Calu3 (cell line): Measurements from ENCODE around the gene LCA5L. TPM values are rescaled to one million over a fixed set of nuclear protein-coding genes. Genes with fewer than 3 reads are reported as not detected.

ENCODE experiments used
- Bru-seq: library from RNA; stranded (reverse); fragments of 400-500 nt; gene quantifications from one replicate; lab custom pipeline; 2021; lab: Mats Ljungman, UMichigan
- BruChase-seq, 2 experiments: library from RNA; stranded (reverse); fragments of 400-500 nt; gene quantifications; one replicate each; lab custom pipeline; 2021; lab: Mats Ljungman, UMichigan
- BruUV-seq: library from RNA; stranded (reverse); fragments of 400-500 nt; replicated peaks from 2 replicates; lab custom pipeline; 2021; lab: Mats Ljungman, UMichigan
- CTCF ChIA-PET: fragments of 300-600 bp; sonication (Branson Sonifier 250); formaldehyde crosslinking; loops from one replicate; lab custom pipeline; 2022; ENCODE audit warnings: antibody characterized with exemption; lab: Charles Lee
- DNase-seq: peaks from one replicate; pipeline ENCODE4 v3.0.0; 2022
- H3K27ac Mint-ChIP-seq: one replicate; pipeline ENCODE4 v1.8.0; 2022; ENCODE audit warnings: mixed read lengths; ENCODE audit not compliant: unreplicated experiment
- H3K27me3 Mint-ChIP-seq: one replicate; pipeline ENCODE4 v1.8.0; 2022; ENCODE audit warnings: mixed read lengths; ENCODE audit not compliant: unreplicated experiment
- H3K36me3 Mint-ChIP-seq: one replicate; pipeline ENCODE4 v1.8.0; 2022; ENCODE audit warnings: mild to moderate bottlenecking, moderate library complexity, mixed read lengths; ENCODE audit not compliant: insufficient read depth, unreplicated experiment
- H3K4me1 Mint-ChIP-seq: one replicate; pipeline ENCODE4 v1.8.0; 2022; ENCODE audit warnings: mild to moderate bottlenecking, low read depth, mixed read lengths; ENCODE audit not compliant: unreplicated experiment
- H3K4me3 Mint-ChIP-seq: one replicate; pipeline ENCODE4 v1.8.0; 2022; ENCODE audit warnings: mild to moderate bottlenecking, low read depth, moderate library complexity, mixed read lengths; ENCODE audit not compliant: unreplicated experiment
- H3K9me3 Mint-ChIP-seq: one replicate; pipeline ENCODE4 v1.8.0; 2022; ENCODE audit warnings: low read depth, mixed read lengths; ENCODE audit not compliant: unreplicated experiment
- CTCF ChIP-seq: fragments of 200-600 bp; IDR thresholded peaks from one replicate; pipeline ENCODE4 v1.8.0; 2022; ENCODE audit warnings: antibody characterized with exemption; ENCODE audit not compliant: unreplicated experiment
- intact Hi-C: fragments of 100-400 bp; cut with micrococcal nuclease; formaldehyde crosslinking; loops from one replicate; pipeline ENCODE4 v1.10.0; 2022; ENCODE audit not compliant: unreplicated experiment
- long read RNA-seq: library from polyadenylated mRNA; stranded (forward); transcript quantifications from one replicate; pipeline ENCODE4 v2.0.0, GENCODE V29; 2022
- total RNA-seq: library from RNA; stranded (reverse); gene quantifications from 2 replicates; pipeline ENCODE4 v1.2.3, GENCODE V29; 2022

The LCA5L gene
- total RNA-seq: 1.7 and 2.0 TPM in 2 replicates
- percentile 35 among the genes with signal in this experiment for Bru-seq, nascent RNA
- percentile 26 among the genes with signal in this experiment for BruChase-seq, experiment 1, labeled RNA remaining after a 6-hour chase
- BruChase-seq, experiment 2, labeled RNA remaining after a 2-hour chase: percentile 26 among the genes with signal in this experiment
- long read RNA-seq, partial matches to known transcripts: 0 of 2 reads
- long read RNA-seq, other reads (novel, unspliced or antisense): 2 of 2 reads

DNA sequence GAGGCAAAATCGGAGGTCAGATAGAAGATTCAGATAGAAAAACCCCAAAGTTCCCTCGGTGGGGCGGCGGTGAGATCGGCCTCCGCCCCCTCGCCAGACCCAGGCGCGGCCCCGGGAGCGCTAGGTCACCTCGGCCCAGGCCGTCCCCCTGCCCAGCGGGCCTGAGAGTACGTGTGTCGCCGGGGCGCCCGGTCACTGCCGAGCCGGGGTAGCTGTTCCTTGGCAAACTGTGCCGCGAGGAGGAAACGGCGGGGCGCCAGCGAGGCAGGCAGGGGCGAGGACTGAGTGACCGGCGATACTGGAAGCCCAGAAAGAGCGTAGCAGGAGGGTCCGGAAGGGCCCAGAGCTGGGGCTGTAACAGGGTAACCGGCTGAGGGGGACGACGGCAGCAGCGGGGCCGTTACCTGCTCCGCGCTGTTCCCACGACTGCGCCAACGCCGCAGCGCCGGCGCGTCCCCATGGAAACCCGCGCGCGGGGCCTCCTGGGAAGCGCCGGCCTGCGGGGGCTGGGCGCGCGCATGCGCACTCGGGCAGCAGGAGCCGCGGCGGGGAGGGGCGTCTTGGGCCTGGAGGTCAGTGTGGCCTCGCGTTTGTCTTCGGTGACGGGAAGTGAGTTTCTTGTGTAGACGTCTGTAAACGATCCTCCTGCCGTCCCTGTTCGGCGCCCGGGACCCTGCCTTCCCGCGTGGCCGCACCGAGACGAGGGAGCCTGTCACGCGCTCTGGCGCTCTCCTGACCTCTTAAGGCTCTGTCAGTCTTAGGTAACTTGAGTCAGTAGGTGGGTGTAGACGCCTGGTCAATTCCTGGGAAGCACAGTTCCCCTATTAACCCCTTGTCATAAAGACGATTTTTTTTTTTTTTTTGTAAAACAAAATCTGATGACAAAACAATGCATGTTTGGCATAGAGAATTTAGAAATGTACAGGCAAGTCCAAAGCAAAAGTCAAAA lies at the start of gene LCA5L:
Gene LCA5L, minus strand, starts transcription at position 458 of the 949 bp plus-strand sequence. CDS start 17,285 bp downstream, outside the sequence.
- H3K36me3 Mint-ChIP-seq: peaks cover 19% of the 10 kb centered on the region
- peak within 1 kb of the TSS; percentile 87 for H3K27ac Mint-ChIP-seq
- no peaks in the 10 kb centered on the region for H3K27me3 Mint-ChIP-seq
- peak within 1 kb of the TSS; percentile 82 for H3K4me3 Mint-ChIP-seq
- TF ChIP-seq CTCF: no peak
- no peaks in the 10 kb centered on the region for H3K9me3 Mint-ChIP-seq
- CTCF ChIA-PET: no interaction called here
- intact Hi-C loops: no loop called here
- H3K4me1 Mint-ChIP-seq: peaks cover 9% of the 10 kb centered on the region
- TSS peak; percentile 86 for BruUV-seq
- DNase-seq: peak; percentile 89

DNA sequence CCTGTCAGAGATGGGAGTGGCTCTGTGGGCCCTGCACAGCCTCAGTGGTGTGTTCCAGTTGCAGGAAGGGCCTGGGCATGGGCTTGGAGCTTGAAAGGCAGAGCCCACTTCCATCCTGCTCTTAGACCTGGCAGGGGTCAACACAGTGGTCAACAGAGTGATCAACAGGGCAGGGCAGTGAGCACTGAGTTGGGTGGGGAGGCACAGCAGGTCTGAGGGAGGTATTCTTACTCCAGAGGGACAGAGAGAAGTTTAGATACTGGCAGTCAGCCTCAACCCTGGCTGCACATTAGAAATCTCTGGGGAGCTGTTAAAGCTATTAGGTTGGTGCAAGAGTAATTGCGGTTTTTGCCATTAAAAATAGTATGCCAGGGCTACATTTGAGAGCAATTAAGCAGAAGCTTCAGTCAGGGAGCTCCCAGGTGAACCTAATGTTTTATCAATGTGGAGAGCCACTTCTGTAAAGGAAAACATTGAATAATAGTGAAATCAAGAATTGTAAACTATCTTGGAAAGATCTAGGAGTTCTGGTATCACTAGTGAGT lies 43.9 kb upstream of the LCA5L start:
- peaks cover 4% of the 10 kb centered on the region for H3K9me3 Mint-ChIP-seq
- no peaks in the 10 kb centered on the region for H3K36me3 Mint-ChIP-seq
- H3K4me3 Mint-ChIP-seq: no peak overlapping the region
- no peak overlapping the region for H3K27ac Mint-ChIP-seq
- H3K27me3 Mint-ChIP-seq: no peaks in the 10 kb centered on the region
- CTCF ChIA-PET: no interaction called here
- H3K4me1 Mint-ChIP-seq: no peaks in the 10 kb centered on the region
- intact Hi-C loops: no loop called here
- no peak for DNase-seq
- BruUV-seq: no TSS peak
- no peak for TF ChIP-seq CTCF

DNA sequence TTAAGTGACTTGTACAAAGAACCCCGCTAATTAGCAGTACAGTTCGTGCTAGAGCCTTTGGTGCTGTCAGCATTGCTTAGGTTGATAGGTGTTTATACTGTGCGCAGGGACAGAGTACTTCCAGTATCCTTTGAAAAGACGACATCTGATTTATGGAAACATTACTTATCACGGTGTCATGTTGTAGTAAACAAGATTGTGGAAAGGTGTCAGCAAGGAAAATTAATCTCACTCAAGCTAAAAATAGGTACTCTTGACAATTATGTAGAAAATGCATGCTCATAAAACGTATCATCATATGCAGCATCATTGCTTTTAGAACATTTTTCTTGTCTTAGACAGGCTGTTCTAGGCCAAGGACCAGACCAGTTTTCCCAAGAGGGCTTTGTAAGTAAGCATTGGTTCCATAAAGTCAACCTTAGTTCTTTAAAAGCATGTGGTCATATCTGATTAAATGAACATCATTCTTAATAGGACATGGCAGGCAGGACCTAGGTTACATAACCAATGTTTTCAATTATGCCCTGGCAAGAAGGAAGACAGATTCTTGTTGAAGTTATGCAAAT lies 39.2 kb upstream of the LCA5L start:
- Mint-ChIP-seq H3K9me3 (no peaks in the 10 kb centered on the region), H3K4me1 (no peaks in the 10 kb centered on the region), H3K27ac (no peak overlapping the region), H3K4me3 (no peak overlapping the region), H3K27me3 (no peaks in the 10 kb centered on the region), H3K36me3 (no peaks in the 10 kb centered on the region)
- CTCF ChIA-PET: no interaction called here
- TF ChIP-seq CTCF: no peak
- no peak for DNase-seq
- no TSS peak for BruUV-seq
- intact Hi-C loops: no loop called here

DNA sequence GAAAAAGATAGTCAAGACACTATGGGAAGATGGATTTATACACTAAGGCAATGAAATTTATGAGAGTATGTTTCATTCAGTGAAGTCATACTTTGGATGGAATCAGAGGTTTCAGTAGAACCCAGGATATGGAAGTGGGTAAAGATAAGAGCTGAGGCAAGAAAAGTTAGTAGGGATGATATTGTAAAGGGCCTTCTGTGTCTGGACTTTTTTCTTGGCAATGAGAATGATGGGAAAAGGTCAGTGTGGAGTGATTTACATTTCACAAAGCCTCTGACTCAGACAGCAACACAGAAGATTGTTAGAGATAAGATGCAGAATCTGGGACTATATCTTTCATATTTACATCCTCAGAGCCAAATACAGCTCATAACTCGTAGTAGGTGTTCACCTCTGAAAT lies 38.3 kb upstream of the LCA5L start:
- Mint-ChIP-seq H3K4me1 (no peaks in the 10 kb centered on the region), H3K27me3 (no peaks in the 10 kb centered on the region), H3K36me3 (no peaks in the 10 kb centered on the region), H3K9me3 (no peaks in the 10 kb centered on the region), H3K27ac (no peak overlapping the region), H3K4me3 (no peak overlapping the region)
- CTCF ChIA-PET: interaction anchor here (0.8 kb wide), 1 partner anchor 11 kb away, joined by 3 read pairs; no protein-coding TSS in a partner anchor
- DNase-seq: no peak
- no peak for TF ChIP-seq CTCF
- no TSS peak for BruUV-seq
- intact Hi-C loops: no loop called here
